ENCODE results near the gene MC1R.
A peak's percentile ranks its signal among the peaks of the same experiment; 100 is the strongest.
"Not testable (repeated sequence)": the region's sequence is repeated elsewhere in the genome, so short reads cannot be mapped to it uniquely, and the experiment has no call there.

Gene MC1R

DNA sequence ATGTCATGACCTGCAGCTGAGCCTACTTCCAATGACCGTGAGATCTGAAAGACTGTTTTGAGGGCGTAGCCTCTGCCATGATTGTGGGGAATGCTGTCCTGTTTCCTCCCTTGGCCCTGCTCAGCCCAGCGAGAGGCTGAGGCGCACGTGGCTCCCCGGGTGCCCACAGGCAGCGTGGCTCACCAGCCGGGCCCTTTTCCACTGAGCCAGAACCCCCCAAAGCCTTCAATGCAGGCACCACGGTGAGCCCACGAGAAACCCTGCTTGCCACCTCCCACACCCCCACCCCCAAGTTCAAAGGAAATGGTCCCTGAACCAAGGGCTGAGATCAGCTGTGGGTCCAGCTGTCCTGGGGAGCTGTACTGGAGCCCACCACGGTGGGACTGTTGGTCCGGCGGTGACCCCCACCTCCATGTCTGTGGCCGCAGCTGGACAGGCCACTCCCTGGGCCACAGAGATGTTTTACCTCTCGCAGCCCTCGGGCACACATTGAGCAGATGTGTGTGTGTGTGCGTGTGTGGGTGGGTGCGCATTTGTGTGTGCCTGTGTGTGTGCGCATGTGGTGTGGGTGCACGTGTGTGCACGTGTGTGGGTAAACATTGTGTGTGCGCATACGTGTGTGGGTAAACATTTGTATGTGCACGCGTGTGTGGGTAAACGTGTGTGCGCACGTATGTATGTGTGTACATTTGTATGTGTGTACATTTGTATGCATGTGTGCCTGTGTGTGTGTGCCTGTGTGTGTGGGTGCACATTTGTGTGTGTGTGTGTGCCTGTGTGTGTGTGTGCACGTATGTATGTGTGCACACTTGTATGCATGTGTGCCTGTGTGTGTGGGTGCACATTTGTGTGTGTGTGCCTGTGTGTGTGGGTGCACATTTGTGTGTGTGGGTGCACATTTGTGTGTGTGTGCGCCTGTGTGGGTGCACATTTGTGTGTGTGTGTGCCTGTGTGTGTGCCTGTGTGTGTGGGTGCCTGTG is 5.0 kb upstream of the MC1R start:
- no peak for DNase-seq (ENCODE audit: low read depth)

DNA sequence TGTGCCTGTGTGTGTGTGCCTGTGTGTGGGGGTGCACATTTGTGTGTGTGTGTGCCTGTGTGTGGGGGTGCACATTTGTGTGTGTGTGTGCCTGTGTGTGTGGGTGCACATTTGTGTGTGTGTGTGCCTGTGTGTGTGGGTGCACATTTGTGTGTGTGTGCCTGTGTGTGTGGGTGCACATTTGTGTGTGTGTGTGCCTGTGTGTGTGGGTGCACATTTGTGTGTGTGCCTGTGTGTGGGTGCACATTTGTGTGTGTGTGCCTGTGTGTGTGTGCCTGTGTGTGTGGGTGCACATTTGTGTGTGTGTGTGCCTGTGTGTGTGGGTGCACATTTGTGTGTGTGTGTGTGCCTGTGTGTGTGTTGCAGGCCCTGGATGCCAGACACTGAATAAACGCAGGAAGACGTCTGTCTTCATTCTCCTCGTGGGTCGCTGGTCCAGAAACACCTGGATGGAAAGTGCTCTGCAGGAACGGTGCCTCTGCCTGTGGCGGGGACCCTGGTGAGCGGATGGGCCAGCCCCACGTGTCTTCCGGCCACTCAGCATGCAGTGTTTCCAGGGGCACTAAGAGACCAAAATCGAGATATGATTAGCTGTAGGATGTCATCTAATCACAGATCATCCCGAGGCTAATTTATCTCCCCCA is 3.9 kb upstream of the MC1R start:
- not testable (repeated sequence) for DNase-seq (ENCODE audit: low read depth)

DNA sequence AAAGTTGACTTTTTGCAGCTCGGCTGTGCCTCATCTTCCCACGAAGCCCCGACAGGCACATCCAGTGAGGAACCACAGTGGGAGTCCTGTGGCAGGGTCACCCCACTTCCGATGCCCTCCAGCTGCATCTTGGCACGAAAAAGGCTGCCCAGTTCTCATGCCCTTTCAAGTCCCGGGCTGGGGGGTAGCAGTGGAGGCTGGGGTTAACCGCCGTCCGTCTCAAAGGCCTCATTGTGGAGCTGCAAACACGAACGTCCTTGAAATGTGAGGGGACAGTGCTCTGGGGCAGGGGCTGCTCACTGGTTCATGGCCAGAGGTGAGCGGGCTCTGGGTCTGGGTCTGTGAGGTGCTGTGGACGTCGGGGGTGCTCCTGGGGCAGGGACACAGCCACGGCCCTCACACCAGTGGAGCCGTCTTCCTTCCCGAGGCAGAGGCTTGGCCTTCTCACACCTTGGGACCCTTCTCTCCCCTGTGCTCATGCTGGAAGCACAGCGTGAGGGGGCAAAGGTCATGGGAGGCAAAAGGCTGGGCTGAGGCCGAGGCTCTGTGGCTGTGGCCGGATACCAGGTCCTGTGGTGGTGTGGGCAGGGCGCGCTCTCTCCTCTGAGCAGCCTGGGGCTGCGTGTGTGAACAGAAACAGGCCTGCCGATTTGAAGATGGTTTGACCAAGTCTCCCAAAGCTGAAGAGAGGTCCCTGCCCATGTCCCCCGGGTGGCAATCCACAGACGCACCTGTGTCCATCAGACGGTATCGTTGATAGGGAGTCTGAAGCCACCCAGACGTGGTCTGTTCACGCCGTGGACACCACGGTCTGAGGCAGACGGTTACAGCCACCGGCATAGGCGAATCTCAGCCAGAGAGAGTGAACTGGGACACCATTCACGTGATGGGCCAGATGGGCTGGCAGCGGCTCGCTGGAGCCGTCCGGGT is 3.1 kb upstream of the MC1R start:
- no peak for DNase-seq (ENCODE audit: low read depth)

DNA sequence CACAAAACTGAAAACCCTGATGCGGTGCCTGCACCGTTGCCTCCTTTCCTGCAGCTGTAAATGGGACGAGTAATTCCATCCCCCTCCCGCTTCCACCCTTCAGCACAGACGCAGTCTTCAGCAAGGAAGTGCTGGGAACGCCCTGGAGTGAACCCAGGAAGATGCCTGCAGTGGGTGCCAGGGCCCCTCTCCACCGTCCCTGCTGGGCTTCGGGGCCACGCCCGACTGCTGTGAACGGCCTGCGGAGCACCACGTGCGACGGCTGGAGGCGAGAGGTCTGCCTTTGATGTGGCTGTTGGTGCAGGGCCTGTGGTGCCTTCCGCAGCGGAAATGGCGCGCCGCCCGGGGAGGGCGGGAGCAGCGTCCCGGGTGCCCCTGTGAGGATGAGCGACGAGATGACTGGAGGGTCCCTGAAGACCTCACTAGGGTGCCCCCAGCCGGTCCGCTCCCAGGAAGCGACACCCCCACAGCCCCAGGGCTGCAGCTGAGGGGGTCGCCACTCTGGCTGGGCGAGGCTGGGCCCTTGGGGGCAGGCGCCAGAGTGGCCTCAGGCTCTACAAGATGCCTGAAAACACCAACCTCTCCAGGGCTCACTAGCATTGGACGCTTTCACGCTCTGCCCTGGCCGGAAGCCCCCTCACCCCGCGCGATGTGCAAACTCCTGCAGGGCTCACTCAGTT is 749 bp upstream of the MC1R start:
- DNase-seq (ENCODE audit: low read depth): peak; percentile 61

DNA sequence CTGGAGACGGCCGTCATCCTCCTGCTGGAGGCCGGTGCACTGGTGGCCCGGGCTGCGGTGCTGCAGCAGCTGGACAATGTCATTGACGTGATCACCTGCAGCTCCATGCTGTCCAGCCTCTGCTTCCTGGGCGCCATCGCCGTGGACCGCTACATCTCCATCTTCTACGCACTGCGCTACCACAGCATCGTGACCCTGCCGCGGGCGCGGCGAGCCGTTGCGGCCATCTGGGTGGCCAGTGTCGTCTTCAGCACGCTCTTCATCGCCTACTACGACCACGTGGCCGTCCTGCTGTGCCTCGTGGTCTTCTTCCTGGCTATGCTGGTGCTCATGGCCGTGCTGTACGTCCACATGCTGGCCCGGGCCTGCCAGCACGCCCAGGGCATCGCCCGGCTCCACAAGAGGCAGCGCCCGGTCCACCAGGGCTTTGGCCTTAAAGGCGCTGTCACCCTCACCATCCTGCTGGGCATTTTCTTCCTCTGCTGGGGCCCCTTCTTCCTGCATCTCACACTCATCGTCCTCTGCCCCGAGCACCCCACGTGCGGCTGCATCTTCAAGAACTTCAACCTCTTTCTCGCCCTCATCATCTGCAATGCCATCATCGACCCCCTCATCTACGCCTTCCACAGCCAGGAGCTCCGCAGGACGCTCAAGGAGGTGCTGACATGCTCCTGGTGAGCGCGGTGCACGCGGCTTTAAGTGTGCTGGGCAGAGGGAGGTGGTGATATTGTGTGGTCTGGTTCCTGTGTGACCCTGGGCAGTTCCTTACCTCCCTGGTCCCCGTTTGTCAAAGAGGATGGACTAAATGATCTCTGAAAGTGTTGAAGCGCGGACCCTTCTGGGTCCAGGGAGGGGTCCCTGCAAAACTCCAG is 1.1 kb downstream of the MC1R start:
- no peak for DNase-seq (ENCODE audit: low read depth)

DNA sequence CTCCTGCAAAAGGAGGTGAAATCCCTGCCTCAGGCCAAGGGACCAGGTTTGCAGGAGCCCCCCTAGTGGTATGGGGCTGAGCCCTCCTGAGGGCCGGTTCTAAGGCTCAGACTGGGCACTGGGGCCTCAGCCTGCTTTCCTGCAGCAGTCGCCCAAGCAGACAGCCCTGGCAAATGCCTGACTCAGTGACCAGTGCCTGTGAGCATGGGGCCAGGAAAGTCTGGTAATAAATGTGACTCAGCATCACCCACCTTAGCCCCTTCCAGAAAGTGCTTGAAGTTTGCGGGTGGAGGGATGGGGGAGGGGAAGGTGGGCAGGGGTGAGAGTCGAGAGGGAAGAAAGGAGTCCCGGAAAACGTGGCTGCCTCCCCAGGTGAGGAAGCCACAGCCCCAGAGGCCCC is 2.1 kb downstream of the MC1R start:
- no peak for DNase-seq (ENCODE audit: low read depth)

DNA sequence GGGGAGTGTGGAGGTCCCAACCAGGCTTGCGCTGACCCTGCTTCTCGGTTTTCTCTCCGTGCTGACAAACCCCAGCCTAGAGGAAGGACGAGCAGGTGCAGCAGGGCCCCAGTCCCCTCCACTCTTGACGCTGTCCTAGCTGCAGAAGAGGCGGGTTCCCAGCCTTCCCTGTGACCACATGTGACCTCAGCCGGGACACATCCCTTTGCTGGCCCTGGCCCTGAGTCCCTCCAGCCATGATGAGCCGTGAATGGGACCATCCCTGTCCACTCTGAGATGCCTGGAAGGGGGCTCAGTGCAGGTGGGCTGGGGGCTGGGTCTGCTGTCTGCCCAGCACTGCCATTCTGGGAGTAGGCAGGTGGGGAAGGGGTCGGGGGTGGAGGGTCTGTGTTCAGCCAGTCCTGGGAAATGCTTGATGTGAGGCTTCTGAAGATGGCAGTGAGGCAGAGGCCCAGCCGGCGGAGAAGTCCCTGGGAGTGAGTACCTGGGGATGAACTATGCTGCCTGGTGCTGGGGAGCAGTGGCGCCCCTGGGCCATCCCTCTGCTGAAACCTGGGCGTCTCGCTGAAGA is 2.6 kb downstream of the MC1R start:
- DNase-seq (ENCODE audit: low read depth): no peak

DNA sequence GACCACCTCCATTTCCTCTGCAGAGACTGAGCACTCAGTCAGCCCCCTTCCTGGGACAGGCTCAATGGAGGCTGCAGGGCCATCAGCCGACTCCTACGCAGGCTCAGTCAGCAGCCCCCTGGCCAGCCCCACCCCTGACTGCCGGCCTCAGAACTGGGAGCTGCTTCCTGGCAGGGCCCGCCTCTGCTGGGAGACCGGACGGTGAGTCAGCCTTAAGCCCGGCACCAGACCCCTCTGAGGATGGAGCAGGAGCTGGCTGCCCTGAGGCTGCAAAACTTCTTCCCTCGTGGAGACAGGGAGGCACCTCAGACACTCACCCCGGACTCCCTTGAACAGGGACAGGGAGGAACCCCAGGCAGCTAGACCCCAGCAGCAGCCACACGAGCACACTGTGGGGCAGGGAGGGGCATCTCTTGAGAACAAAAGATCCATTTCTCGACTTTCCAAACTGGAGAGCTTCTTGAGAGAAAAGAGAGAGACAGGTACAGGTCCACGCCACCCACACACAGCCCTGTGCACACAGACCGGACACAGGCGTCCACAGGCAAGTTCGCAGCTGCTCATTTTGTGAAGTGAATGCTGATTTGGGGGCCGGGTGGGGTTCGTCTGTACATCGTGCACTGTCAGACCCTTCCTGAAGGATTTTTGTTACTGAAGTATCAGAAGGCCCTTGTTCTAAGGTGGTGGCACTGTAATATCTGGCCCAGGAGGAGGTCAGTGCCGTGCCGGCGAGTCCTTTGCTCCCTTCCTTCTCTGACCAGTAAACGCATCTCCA is 3.2 kb downstream of the MC1R start:
- DNase-seq (ENCODE audit: low read depth): peak; percentile 94

DNA sequence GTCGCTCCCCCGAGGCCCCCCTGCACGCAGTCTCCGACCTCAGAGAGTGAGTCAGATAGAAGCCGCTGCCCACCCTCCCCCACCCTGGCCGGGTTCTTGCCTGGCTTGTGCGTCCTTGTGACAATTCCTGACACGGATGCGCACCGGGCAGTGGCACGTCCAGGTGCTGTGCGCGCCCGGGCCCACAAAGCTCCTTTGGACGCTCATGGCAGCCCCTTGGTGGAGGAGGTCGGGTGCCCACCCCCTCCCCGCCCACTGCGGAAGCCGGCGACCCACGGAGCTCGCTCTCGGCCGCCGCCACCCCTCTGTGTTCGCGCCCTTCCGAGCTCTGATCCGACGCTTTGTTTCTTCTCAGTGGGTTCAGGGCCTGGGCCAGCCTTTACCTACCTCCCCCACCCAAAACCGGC is 3.8 kb downstream of the MC1R start:
- DNase-seq (ENCODE audit: low read depth): peak; percentile 94

DNA sequence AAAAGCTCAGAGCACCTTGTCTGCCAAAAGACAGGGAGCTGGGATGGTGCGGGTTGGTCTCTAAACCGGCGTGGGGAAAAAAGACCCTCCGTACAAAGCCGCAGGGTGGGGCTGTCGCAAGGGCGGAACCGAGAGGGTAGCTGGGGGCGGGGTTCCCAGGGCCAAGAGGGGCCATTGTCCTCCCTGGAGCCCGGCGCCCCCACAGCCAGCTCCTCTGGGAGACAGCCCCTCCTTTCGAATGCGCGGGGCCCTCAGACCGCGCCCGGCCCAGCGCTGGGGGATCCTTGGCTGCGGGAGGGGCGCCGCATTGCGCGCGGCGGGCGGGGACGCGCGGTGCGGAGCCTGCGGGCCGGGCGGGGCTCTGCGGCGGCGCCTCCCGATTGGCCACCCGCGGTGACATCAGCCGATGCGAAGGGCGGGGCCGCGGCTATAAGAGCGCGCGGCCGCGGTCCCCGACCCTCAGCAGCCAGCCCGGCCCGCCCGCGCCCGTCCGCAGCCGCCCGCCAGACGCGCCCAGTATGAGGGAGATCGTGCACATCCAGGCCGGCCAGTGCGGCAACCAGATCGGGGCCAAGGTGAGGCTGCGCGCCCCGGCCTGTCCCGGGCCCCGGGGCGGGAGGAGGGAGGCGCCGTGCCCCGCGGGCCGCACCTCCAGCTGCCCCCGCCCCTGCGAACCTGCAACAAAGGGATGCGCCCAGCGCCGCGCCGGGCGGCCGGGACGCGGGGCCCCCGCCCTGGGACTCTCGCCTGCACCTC is 4.4 kb downstream of the MC1R start, which contains the start of gene TUBB3:
Gene TUBB3, plus strand, starts transcription at position 459 of the 756 bp plus-strand sequence. Its CDS starts 60 bp downstream, at position 519.
- DNase-seq (ENCODE audit: low read depth): peak; percentile 62

DNA sequence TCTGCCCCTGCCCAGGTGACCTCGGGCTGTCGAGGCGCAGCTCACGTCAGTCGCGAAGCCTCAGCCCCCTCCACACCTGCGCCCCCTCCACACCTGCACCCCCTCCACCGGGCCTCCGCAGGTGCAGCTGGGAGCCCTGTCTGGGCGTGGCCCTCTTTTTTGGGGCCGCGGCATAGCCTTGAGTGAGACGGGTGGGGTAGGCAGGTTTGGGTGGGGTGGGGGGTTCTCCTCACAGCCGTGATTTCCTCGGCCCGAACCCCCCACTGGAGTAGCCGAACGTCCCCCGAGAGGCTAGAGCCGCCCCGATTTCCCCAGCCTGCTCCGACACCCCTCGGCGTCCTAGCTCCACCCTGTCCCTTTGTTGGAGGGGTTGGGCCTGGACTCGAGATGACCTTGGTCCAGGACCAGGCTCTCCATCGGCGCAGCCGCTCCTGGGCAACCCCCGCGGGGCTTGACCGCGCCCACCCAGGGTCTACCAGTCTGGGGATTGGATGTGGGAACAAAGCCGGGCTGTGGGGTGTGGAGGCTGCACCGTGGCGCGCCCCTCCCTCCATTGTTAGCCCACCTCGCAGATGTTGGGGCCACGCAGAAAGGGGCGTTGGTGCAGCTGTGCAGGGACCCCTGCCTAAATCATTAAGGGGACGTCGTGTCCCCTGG is 5.1 kb downstream of the MC1R start:
- DNase-seq (ENCODE audit: low read depth): no peak

DNA sequence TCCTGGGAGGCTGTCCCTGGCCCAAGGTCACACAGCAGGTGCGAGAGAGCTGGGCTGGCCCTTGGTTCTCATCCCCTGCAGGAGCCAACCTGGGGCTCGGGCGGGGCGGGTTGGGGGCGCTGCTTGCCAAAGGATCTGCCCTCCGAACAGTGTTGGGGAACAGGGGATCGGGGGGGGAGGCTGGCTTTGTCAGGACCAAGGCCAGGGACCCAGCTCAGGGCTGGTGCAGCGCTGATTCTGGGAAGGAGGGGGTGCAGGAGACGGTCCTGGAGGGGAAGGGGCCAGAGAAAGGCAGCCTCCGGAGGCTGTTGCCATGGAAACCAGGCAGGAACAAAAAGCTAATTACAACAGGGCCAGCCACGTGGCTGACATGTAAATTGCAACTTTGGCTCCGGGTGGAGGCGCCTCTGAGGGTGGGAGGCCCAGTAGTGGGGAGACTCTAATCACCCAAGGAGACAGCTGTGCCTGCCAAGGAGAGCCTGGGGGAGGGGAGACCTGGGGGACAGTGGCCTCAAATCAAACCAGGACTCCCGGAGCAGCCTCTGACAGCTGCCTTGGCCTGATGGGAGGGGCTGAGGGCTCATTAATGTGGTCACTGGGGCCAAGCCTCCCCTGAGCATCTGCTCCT is 5.7 kb downstream of the MC1R start:
- DNase-seq (ENCODE audit: low read depth): no peak

DNA sequence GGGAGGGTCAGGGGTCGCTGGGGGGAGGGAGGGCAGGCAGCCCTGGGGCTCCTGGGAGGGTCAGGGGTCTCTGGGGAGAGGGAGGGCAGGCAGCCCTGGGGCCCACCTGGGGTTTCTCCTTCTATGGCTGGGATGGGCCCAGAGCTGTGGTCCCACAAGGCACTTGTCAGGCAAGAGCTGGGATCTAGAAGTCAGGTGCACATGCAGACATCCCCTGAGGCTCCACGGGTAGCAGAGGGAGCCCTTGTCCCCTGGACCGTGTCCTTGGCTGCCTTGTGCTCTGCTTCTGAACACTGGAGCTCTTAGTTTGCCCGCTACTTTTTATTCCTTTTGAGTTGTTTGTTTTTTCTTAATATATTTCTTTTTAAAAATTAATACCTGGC is 6.3 kb downstream of the MC1R start:
- no peak for DNase-seq (ENCODE audit: low read depth)

DNA sequence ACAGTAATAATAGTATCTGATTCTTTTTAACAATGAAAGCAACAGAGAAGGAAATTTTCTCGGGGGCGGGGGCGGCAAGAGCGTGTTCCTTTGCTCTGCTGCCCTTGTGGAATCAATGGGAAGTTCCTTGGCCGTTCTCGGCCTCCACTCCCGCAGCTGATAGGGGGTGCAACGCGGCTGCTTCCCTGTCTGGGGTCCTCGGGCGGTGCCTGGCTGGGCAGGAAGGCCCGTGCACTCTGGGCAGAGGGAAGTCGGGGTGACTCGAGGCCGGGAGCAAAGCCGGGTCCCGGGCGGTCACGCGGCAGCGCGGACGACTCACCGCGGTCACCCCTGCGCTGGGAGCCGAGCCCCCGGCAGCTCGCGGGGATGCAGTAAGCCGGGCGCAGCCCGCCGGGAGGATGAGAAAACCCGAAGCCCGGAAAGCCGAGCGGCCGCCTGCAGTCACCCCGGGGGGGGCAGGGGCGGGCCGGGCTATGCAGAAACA is 7.0 kb downstream of the MC1R start:
- no peak for DNase-seq (ENCODE audit: low read depth)

DNA sequence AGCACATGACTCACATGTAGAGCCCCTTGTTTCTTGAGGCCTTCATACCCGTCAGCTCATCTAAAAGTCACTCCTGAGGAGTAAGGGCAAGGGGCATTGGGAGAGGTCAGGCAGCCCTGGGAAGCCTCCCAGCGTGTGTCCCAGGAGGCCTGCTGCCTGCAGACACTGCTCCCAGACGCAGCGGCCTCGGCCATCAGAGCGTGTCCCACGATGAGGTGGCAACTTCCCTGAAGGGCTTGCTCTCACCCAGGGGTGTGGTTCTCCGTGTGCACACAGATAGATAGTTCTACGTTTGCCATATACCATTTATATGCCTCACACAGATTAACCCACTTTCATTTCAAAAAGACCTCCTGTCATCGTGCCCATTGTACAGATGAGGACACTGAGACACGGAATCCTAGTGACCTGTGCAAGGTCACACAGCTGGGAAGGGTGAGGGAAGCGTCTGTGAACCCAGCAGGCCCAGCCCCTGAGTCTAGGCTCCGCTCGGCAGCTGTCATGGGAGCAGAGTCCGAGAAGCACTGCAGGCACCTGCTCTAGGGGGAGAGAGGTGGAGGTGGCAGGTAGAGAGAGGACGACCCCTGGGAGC is 12.7 kb downstream of the MC1R start:
- DNase-seq (ENCODE audit: low read depth): no peak

DNA sequence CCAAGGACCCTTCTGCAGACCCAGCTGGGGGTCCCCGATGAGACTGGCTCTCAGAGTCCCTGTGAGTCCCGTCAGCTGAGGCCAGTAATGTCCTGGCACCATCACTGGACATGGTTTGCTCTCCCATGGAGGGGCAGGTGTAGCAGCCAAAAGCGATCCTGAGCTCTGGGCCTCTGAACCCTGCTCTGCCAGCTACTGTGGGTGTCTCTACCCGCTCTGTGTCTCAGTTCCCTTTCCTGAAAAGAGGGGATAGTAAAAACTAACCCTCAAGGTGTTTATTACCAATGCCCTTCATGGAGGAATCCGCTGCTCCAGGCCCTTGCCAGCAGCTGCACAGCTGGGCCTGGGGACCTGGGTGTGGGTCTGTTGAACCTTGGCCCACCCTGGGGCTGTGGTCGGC is 13.3 kb downstream of the MC1R start:
- no peak for DNase-seq (ENCODE audit: low read depth)

DNA sequence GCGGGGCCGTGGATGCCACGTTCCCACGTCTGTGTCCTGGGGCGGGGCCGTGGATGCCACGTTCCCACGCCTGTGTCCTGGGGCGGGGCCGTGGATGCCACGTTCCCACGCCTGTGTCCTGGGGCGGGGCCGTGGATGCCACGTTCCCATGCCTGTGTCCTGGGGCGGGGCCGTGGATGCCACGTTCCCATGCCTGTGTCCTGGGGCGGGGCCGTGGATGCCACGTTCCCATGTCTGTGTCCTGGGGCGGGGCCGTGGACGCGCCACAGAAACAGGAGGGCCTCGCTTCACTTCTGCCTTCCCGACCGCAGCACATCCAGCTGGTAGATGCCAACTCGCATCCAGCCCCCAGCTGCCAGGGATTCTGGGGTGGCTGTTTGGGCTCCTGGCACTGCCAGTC is 15.4 kb downstream of the MC1R start:
- not testable (repeated sequence) for DNase-seq (ENCODE audit: low read depth)
